Activated naive CD4-positive, alpha-beta T cell treated with anti-CD3 and anti-CD28 coated beads, Interleukin-2, amount 10 ng/mL, durations not matched to agents 5 hours and 36 hours (primary cell): Measurements from ENCODE around the gene LAMTOR2. TPM values are rescaled to one million over a fixed set of nuclear protein-coding genes. Genes with fewer than 3 reads are reported as not detected.

Experiments used
- total RNA-seq, 2 experiments: library from RNA; stranded (reverse); gene quantifications; one replicate each; pipeline ENCODE4 v1.2.3, GENCODE V29; 2021

LAMTOR2 gene
- 10 to 100 TPM; 46.8 to 57.1 TPM for total RNA-seq

GRCh38 chr1:156054500-156055280, at the start of gene LAMTOR2:
Gene LAMTOR2 (plus strand): TSS chr1:156054782. CDS start chr1:156054890, 108 bp downstream.

DNA sequence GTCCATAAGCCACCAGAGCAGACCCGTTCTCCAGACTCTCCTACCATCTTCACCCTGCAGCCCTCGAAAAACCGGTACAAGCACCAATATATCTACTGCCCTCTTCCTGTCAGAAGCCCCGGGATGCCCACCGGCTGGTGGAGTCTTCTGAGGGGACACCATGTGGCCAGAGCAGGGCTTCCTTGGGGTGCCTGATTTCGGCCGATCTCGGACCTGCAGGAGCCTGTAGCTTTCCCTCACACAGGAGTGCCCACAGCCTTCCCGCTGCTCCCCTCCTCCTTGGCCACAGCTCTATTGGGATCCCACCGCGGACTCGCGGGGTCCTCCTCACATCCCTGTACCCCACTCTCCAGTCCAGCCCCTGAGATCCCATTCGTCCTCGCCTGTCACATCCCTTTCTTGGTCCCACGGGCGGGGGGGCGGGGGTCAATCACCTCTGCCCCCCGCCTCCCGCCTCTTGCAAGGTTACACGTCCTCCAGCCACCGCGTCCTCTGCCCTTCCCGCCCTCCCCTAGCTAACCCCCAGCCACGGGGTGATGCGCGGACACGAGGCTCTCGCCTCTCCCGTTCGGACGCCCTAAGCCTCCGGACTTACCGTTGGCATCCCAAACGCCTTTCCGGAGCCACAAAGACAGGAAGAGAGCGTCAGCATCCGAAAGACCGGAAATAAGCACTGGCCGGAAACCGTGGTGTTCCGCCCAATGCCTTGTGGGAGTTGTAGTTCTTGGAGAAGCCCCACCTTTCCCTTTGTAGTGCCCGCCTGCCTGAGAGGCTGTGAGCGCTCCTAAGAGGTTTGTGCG, 34.1 kb upstream of the LAMTOR2 start, which contains the start of gene SSR2:
TSS of gene SSR2 (minus strand) at position 659 of the 800 bp plus-strand sequence. CDS start 784 bp downstream, outside the sequence.

DNA sequence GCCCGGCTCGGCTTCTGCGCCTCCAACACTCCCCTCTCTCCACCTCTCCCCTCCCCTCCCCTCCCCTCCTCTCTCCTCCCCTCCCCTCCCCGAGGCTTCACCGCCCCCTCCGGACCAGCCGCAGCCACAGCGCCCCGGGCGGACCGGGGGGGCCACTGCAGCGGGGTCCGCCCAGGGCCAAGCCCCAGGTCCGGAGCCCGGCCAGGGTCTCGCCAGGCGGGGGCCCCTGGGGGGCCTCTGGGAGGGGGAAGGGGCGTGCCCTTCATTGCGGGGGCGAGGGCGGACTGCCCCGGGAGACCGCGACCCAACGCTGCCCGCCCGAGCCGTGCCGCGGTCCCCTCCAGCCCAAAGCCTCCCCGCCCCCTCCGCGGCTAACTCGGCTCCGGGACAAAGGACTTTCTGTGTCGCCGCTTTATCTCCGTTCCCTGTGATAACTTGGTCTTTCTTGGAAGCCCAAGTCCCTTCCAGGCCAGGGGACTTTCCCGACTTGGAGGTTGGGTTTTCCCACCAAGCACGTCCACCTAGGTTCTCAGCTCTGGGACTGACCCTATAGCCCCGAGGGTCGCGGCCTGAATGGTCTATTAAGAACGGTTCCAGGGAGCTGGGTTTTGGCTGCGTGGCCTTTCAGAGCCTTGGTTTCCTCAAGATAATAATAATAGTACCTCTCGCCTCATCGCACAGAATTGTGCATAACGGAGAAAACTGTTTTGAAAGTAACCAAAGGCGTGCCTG, 648 bp upstream of the LAMTOR2 start, which contains the start of gene UBQLN4:
TSS of gene UBQLN4 (minus strand) at position 31 of the 732 bp plus-strand sequence. CDS start 97 bp downstream, outside the sequence.

GRCh38 chr1:156060937-156061636, 6.5 kb downstream of the LAMTOR2 start, which contains the start of gene RAB25:
Gene RAB25 (plus strand): TSS chr1:156061160. CDS start chr1:156061401, 241 bp downstream.

GRCh38 chr1:156082309-156083091, 27.9 kb downstream of the LAMTOR2 start, which contains the start of gene MEX3A:
Gene MEX3A (minus strand): TSS chr1:156082465. CDS start chr1:156081998, 467 bp downstream.

Other genes starting within 250 kb of the LAMTOR2 start
- 10 to 100 TPM; 71.3 to 71.5 TPM for gene GON4L, start 197.6 kb upstream of the LAMTOR2 start, total RNA-seq
- gene SYT11, start 195.2 kb upstream of the LAMTOR2 start, total RNA-seq = 1 to 10 TPM; 5.7 to 6.2 TPM
- 10 to 100 TPM; 32.1 to 33.1 TPM for gene RIT1, start 143.4 kb upstream of the LAMTOR2 start, total RNA-seq
- 10 to 100 TPM; 59.4 to 61.4 TPM for gene KHDC4, start 120.4 kb upstream of the LAMTOR2 start, total RNA-seq
- not detected for gene RXFP4, start 113.1 kb upstream of the LAMTOR2 start, total RNA-seq
- gene ARHGEF2, start 76.2 kb upstream of the LAMTOR2 start, total RNA-seq = 100 to 1,000 TPM; 140 to 156 TPM
- 100 to 1,000 TPM; 291 to 312 TPM for gene SSR2, start 33.8 kb upstream of the LAMTOR2 start, total RNA-seq
- gene UBQLN4, start 984 bp upstream of the LAMTOR2 start, total RNA-seq = 10 to 100 TPM; 26.2 to 26.5 TPM
- under 1 TPM; 0.81 to 0.99 TPM for gene RAB25, start 6.4 kb downstream of the LAMTOR2 start, total RNA-seq
- not detected for gene MEX3A, start 27.7 kb downstream of the LAMTOR2 start, total RNA-seq
- 1 to 10 TPM; 4.1 to 5.4 TPM for gene LMNA, start 59.9 kb downstream of the LAMTOR2 start, total RNA-seq
- gene SEMA4A, start 98.8 kb downstream of the LAMTOR2 start, total RNA-seq = 1 to 10 TPM; 1.9 to 2.2 TPM
- gene SLC25A44, start 139.3 kb downstream of the LAMTOR2 start, total RNA-seq = 10 to 100 TPM; 23.3 to 28.9 TPM
- 10 to 100 TPM; 70.4 to 71.4 TPM for gene PMF1, start 158.2 kb downstream of the LAMTOR2 start, total RNA-seq
- gene BGLAP, start 187.4 kb downstream of the LAMTOR2 start, total RNA-seq = 1 to 10 TPM; 2.2 to 3.5 TPM
- gene PAQR6, start 193.3 kb downstream of the LAMTOR2 start, total RNA-seq = 1 to 10 TPM; 4.7 to 5.0 TPM
- 10 to 100 TPM; 52.9 to 54.1 TPM for gene SMG5, start 228.0 kb downstream of the LAMTOR2 start, total RNA-seq
- gene TMEM79, start 229.5 kb downstream of the LAMTOR2 start, total RNA-seq = 1 to 10 TPM; 8.5 to 9.0 TPM
- gene GLMP, start 240.9 kb downstream of the LAMTOR2 start, total RNA-seq = 10 to 100 TPM; 37.1 to 37.4 TPM
- not detected for gene VHLL, start 244.5 kb downstream of the LAMTOR2 start, total RNA-seq